HepG2 (cell line): ENCODE results near the gene CYP4F12. TPM values are rescaled to one million over a fixed set of nuclear protein-coding genes. Genes with fewer than 3 reads are reported as not detected.

Experiments used
- AFF4 ChIP-seq: sonication (generic); formaldehyde crosslinking; IDR thresholded peaks from 2 replicates; pipeline ENCODE4 v1.4.0; 2020; ENCODE audit warnings: missing genetic modification reagents
- CENPX ChIP-seq: sonication (generic); formaldehyde crosslinking; IDR thresholded peaks from 2 replicates; pipeline ENCODE4 v1.9.0; 2021; ENCODE audit warnings: mild to moderate bottlenecking, missing genetic modification reagents, moderate library complexity
- DMAP1 ChIP-seq: IDR thresholded peaks from 2 replicates; pipeline ENCODE4 v1.6.1; 2016
- HNRNPL ChIP-seq: fragments of 200-400 bp; formaldehyde crosslinking; IDR thresholded peaks from 2 replicates; pipeline ENCODE4 v1.6.1; 2017; ENCODE audit warnings: mild to moderate bottlenecking, low read depth, low read length
- KMT2B ChIP-seq: IDR thresholded peaks from 2 replicates; pipeline ENCODE4 v1.6.1; 2016; ENCODE audit warnings: missing genetic modification reagents, missing compliant biosample characterization
- NAIF1 ChIP-seq: sonication (generic); formaldehyde crosslinking; IDR thresholded peaks from 2 replicates; pipeline ENCODE4 v1.5.0; 2020; ENCODE audit warnings: mild to moderate bottlenecking, missing genetic modification reagents, borderline replicate concordance
- NR3C1 ChIP-seq: sonication (generic); formaldehyde crosslinking; IDR thresholded peaks from 2 replicates; pipeline ENCODE4 v1.4.0; 2020; ENCODE audit warnings: missing genetic modification reagents
- PHF5A ChIP-seq: IDR thresholded peaks from one replicate; pipeline ENCODE4 v1.6.1; 2018; ENCODE audit warnings: low read depth, missing genetic modification reagents; ENCODE audit not compliant: unreplicated experiment
- SATB2 ChIP-seq: sonication (generic); formaldehyde crosslinking; IDR thresholded peaks from 2 replicates; pipeline ENCODE4 v1.5.0; 2020; ENCODE audit warnings: missing genetic modification reagents
- SNAPC4 ChIP-seq: sonication (generic); formaldehyde crosslinking; IDR thresholded peaks from 2 replicates; pipeline ENCODE4 v1.4.0; 2020; ENCODE audit warnings: mild to moderate bottlenecking, missing genetic modification reagents
- TAF1 ChIP-seq: sonication (generic); formaldehyde crosslinking; IDR thresholded peaks from 2 replicates; pipeline ENCODE4 v1.4.0; 2020; ENCODE audit warnings: missing genetic modification reagents
- ZFP82 ChIP-seq: sonication (generic); formaldehyde crosslinking; IDR thresholded peaks from 2 replicates; pipeline ENCODE4 v1.5.1; 2020; ENCODE audit warnings: mild to moderate bottlenecking, missing genetic modification reagents, borderline replicate concordance
- ZNF205 ChIP-seq: IDR thresholded peaks from 2 replicates; pipeline ENCODE4 v1.6.1; 2018; ENCODE audit warnings: missing biosample characterization, missing genetic modification reagents
- ZNF235 ChIP-seq: sonication (generic); formaldehyde crosslinking; IDR thresholded peaks from 2 replicates; pipeline ENCODE4 v1.8.1; 2023; ENCODE audit warnings: mild to moderate bottlenecking, missing genetic modification reagents, borderline replicate concordance
- ZNF24 ChIP-seq: fragments of 450-650 bp; IDR thresholded peaks from 2 replicates; pipeline ENCODE4 v1.6.1; 2017; ENCODE audit warnings: antibody characterized with exemption, mild to moderate bottlenecking
- ZNF276 ChIP-seq: sonication (generic); formaldehyde crosslinking; IDR thresholded peaks from 2 replicates; pipeline ENCODE4 v1.4.0; 2020; ENCODE audit warnings: mild to moderate bottlenecking, low read depth, missing genetic modification reagents
- ZNF446 ChIP-seq: sonication (generic); formaldehyde crosslinking; IDR thresholded peaks from 2 replicates; pipeline ENCODE4 v1.5.0; 2020; ENCODE audit warnings: mild to moderate bottlenecking, missing genetic modification reagents
- ZNF549 ChIP-seq: sonication (generic); formaldehyde crosslinking; IDR thresholded peaks from 2 replicates; pipeline ENCODE4 v1.5.0; 2020; ENCODE audit warnings: missing genetic modification reagents
- ZNF704 ChIP-seq: sonication (generic); formaldehyde crosslinking; IDR thresholded peaks from 2 replicates; pipeline ENCODE4 v1.8.1; 2023; ENCODE audit warnings: mild to moderate bottlenecking, inconsistent platforms, moderate library complexity, missing genetic modification reagents, borderline replicate concordance
- ZNF850 ChIP-seq: sonication (generic); formaldehyde crosslinking; conservative IDR thresholded peaks from 2 replicates; pipeline ENCODE4 v1.9.0; 2021; ENCODE audit warnings: mild to moderate bottlenecking, missing genetic modification reagents
- polyA plus RNA-seq, 8 experiments: library from polyadenylated mRNA; depleted of rRNA in 3 of 8; stranded (reverse) in 7 of 8; unstranded in 1 of 8; fragments of >200 nt; fragmentation: Illumina TruSeq in 4 of 8; extraction: Trizol in 4 of 8; gene quantifications; 2 replicates each; pipeline versions ENCODE4 v1.2.1 to v1.2.3, GENCODE V29; 2011 to 2016; ENCODE audit warnings: low read depth in 4 of 8, missing spikeins in 1 of 8, mixed read lengths in 1 of 8; ENCODE audit not compliant: insufficient read depth in 1 of 8
- total RNA-seq, 5 experiments: library from RNA; depleted of rRNA; stranded (reverse); fragments of >200 nt; fragmentation: Illumina TruSeq; extraction: Trizol; gene quantifications; 2 replicates each; pipeline ENCODE4 v1.2.3, GENCODE V29; 2016; ENCODE audit warnings: low read depth in 1 of 5

CYP4F12 gene
- total and polyA plus RNA-seq, 2 of the 13 experiments (the other 11 are each of a cell fraction or from before 2014, with no cell fraction given): 29.9 to 30.8 TPM

GRCh38 chr19:15631817-15632216 lies 41.1 kb upstream of the CYP4F12 start (continued):
- TF ChIP-seq AFF4 (CRISPR knock-in tag) (no peak), ZNF276 (CRISPR knock-in tag) (no peak), ZNF850 (no peak), SNAPC4 (CRISPR knock-in tag) (no peak), TAF1 (CRISPR knock-in tag) (no peak), KMT2B (CRISPR knock-in tag) (peak; percentile 60; the same call in 1 of the 2 replicates), NAIF1 (CRISPR knock-in tag) (no peak), NR3C1 (CRISPR knock-in tag) (no peak), DMAP1 (no peak), ZNF235 (CRISPR knock-in tag) (no peak), ZNF24 (no peak), CENPX (CRISPR knock-in tag) (no peak), PHF5A (CRISPR knock-in tag) (no peak), ZNF549 (no peak), ZNF704 (no peak), ZFP82 (CRISPR knock-in tag) (no peak), ZNF446 (no peak), HNRNPL (no peak), SATB2 (CRISPR knock-in tag) (peak; percentile 87; the same call in 1 of the 2 replicates), ZNF205 (no peak)
